Measurements from ENCODE around the gene PLXNC1. TPM values are rescaled to one million over a fixed set of nuclear protein-coding genes. Genes with fewer than 3 reads are reported as not detected.

The PLXNC1 gene
- polyA plus RNA-seq, 3 donors from 2014 or later = 2.3 to 3.3 (median 2.5) TPM

DNA sequence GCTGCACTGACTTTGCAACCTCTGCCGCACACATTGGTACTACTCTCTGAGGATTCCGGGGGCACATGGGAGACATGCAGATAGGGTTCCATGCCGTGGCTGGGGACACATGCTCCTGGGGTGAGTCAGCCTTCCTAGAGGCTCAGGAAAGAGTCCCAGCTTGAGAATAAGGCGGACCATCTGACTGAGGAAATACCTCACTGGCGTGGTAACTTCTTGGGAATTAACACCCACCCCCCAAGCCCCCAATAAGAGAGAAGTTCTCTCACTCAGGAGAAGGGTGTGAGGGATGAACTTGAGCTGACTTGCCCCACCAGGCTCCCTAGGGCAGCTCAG is 23.2 kb downstream of the PLXNC1 start:
- H3K27ac Mint-ChIP-seq = no peak overlapping the region
- peaks cover 13 to 22% (median 17%) of the 10 kb centered on the region in 3 donors for H3K36me3 Mint-ChIP-seq
- H3K4me3 Mint-ChIP-seq = no peak overlapping the region
- DNase-seq = no peak
- peaks cover 0 to 3% (median 0%) of the 10 kb centered on the region in 3 donors for H3K27me3 Mint-ChIP-seq (ENCODE audit: low read depth in 3 of 3)
- H3K4me1 Mint-ChIP-seq = peaks cover 47 to 53% of the 10 kb centered on the region in 2 donors
- H3K9me3 Mint-ChIP-seq = peaks cover 0 to 2% (median 0%) of the 10 kb centered on the region in 6 donors

GRCh38 chr12:94172031-94172430 is 23.7 kb downstream of the PLXNC1 start:
- peaks cover 47 to 53% of the 10 kb centered on the region in 2 donors for H3K4me1 Mint-ChIP-seq
- H3K4me3 Mint-ChIP-seq = no peak overlapping the region
- H3K27me3 Mint-ChIP-seq (ENCODE audit: low read depth in 3 of 3) = peaks cover 0 to 3% (median 0%) of the 10 kb centered on the region in 3 donors
- H3K9me3 Mint-ChIP-seq = peaks cover 0 to 2% (median 0%) of the 10 kb centered on the region in 6 donors
- H3K27ac Mint-ChIP-seq = no peak overlapping the region
- no peak for DNase-seq
- peaks cover 13 to 22% (median 17%) of the 10 kb centered on the region in 3 donors for H3K36me3 Mint-ChIP-seq

DNA sequence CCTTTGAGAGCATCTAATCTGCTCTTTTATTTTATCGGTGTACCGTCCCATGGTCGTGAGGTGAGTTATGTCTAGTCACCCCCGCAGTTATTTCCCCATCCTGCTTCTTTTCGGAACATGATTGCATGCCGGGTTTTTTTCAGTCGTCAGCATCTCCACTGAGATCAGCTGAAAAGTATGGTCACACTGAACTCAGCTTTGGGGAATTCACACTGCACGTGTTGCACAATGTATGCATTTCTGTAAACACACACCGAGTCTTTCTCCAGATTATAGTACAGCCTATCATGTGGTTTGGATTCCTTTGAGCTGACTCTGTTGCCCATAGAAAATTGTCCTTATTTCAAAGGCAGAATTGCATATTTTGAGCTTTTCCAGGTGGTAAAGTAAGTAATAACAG is 24.6 kb downstream of the PLXNC1 start:
- H3K4me3 Mint-ChIP-seq = peak overlapping the region in 1 of 5 donors; percentile 64
- H3K36me3 Mint-ChIP-seq = peaks cover 10 to 26% (median 17%) of the 10 kb centered on the region in 3 donors

DNA sequence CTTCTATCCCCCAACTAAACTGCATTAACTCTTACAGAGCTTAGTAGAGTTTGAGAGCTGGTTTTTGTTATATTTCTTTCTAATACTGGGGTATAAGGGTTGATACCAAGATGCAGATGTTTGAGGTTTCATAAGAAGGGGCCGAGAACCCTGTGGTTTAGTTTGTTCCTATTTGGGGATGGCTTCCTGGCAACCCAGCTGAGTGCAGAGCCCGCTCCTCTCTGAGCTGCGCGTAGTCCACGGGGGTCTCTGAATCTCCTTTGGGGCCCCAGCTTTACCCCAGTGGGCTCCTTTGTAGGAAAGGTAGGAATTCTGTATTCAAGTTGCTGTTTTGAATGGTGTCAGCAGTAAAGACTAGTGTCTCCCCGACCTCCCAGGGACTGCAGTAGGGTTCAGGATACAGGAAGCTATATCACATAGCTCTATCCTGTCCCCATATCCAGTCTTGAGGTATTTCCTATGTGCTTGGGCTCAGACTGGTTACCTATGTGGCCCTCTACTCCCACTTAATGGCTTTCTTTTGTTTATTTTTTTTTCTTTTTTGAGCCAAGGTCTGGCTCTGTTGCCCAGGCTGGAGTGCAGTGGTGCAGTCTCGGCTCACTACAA is 25.4 kb downstream of the PLXNC1 start:
- peaks cover 47 to 53% of the 10 kb centered on the region in 2 donors for H3K4me1 Mint-ChIP-seq
- H3K27ac Mint-ChIP-seq = peak overlapping the region in 1 of 6 donors; percentile 26
- peaks cover 14 to 30% (median 22%) of the 10 kb centered on the region in 3 donors for H3K36me3 Mint-ChIP-seq
- DNase-seq = peak in 2 of 3 donors; percentile 14
- peak overlapping the region; percentile 32 to 74 (median 64) for H3K4me3 Mint-ChIP-seq
- peaks cover 0 to 7% (median 0%) of the 10 kb centered on the region in 3 donors for H3K27me3 Mint-ChIP-seq (ENCODE audit: low read depth in 3 of 3)
- H3K9me3 Mint-ChIP-seq = peaks cover 0 to 6% (median 2%) of the 10 kb centered on the region in 6 donors

More for the DNA sequence above, 24.6 kb downstream of the PLXNC1 start:
- peaks cover 0 to 3% (median 0%) of the 10 kb centered on the region in 6 donors for H3K9me3 Mint-ChIP-seq
- DNase-seq = no peak
- H3K27me3 Mint-ChIP-seq (ENCODE audit: low read depth in 3 of 3) = peaks cover 0 to 7% (median 0%) of the 10 kb centered on the region in 3 donors
- H3K27ac Mint-ChIP-seq = peak overlapping the region in 1 of 6 donors; percentile 10
- H3K4me1 Mint-ChIP-seq = peaks cover 47 to 53% of the 10 kb centered on the region in 2 donors

DNA sequence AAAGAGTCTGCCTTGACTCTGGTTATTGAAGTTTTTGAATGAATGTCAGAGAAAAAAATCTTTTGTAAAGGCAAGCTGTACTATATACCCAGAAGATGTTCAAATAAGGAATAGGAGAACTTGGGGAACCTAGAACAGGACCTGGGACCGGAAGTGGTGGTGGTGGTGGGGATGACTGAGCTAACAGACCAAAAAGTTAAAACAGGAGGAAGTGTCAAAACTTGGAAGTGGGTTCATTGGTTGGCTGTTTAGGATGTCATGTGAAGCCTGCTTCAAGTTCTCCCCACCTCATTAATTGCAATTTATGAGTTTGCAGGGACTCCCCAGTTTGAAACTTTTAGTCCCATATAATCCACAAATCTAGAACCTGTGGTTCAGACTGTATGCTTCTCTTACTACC is 26.2 kb downstream of the PLXNC1 start:
- DNase-seq = peak; percentile 24 to 35 (median 33)
- H3K9me3 Mint-ChIP-seq = peaks cover 0 to 6% (median 2%) of the 10 kb centered on the region in 6 donors
- peak overlapping the region in 1 of 6 donors; percentile 15 for H3K27ac Mint-ChIP-seq
- H3K36me3 Mint-ChIP-seq = peaks cover 14 to 30% (median 20%) of the 10 kb centered on the region in 3 donors
- H3K4me3 Mint-ChIP-seq = peak overlapping the region; percentile 6 to 74 (median 64)
- H3K4me1 Mint-ChIP-seq = peaks cover 44 to 50% of the 10 kb centered on the region in 2 donors
- H3K27me3 Mint-ChIP-seq (ENCODE audit: low read depth in 3 of 3) = peaks cover 0 to 7% (median 0%) of the 10 kb centered on the region in 3 donors

- peak overlapping the region in 3 of 6 donors; percentile 23 to 75 (median 26) for H3K27ac Mint-ChIP-seq
- DNase-seq = no peak
- peaks cover 0 to 12% (median 3%) of the 10 kb centered on the region in 3 donors for H3K27me3 Mint-ChIP-seq (ENCODE audit: low read depth in 3 of 3)
- H3K36me3 Mint-ChIP-seq = peaks cover 8 to 23% (median 9%) of the 10 kb centered on the region in 3 donors
- peaks cover 51 to 53% of the 10 kb centered on the region in 2 donors for H3K4me1 Mint-ChIP-seq
- peak overlapping the region; percentile 6 to 52 (median 34) for H3K4me3 Mint-ChIP-seq
- H3K9me3 Mint-ChIP-seq = peaks cover 0 to 6% (median under 1%) of the 10 kb centered on the region in 6 donors
These were observed 27.6 kb downstream of the PLXNC1 start for GRCh38 chr12:94175763-94176668.

DNA sequence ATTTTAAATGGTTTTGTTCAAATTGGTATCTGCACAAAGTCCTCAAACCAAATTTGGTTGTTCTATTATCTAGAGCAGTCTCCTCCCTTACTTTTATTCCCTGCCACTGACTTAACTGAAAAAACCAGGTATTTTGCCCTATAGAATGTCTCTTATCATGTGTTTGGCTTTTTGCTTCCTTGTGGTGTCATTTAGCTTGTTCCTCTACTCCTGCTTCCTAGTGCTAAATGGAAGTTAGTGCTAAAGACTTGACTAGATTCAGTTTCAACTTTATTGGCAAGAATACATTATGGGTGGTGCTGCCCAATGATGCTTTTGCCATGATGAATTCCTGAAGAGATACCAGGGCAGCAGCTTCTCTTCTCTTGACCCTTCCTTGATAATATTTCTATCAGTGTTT is 29.7 kb downstream of the PLXNC1 start:
- Mint-ChIP-seq H3K27ac (peak overlapping the region in 3 of 6 donors; percentile 7 to 23 (median 19)), H3K36me3 (peaks cover 5 to 14% (median 8%) of the 10 kb centered on the region in 3 donors), H3K9me3 (peaks cover 0 to 6% (median under 1%) of the 10 kb centered on the region in 6 donors), H3K27me3 (ENCODE audit: low read depth in 3 of 3) (peaks cover 0 to 14% (median 7%) of the 10 kb centered on the region in 3 donors), H3K4me1 (peaks cover 56 to 64% of the 10 kb centered on the region in 2 donors), H3K4me3 (no peak overlapping the region)
- no peak for DNase-seq

GRCh38 chr12:94178882-94179281 is 30.5 kb downstream of the PLXNC1 start:
- H3K27me3 Mint-ChIP-seq (ENCODE audit: low read depth in 3 of 3) = peaks cover 0 to 14% (median 7%) of the 10 kb centered on the region in 3 donors
- H3K36me3 Mint-ChIP-seq = peaks cover 8 to 23% (median 8%) of the 10 kb centered on the region in 3 donors
- peaks cover 48 to 64% of the 10 kb centered on the region in 2 donors for H3K4me1 Mint-ChIP-seq
- DNase-seq = no peak
- H3K4me3 Mint-ChIP-seq = no peak overlapping the region
- H3K27ac Mint-ChIP-seq = peak overlapping the region in 3 of 6 donors; percentile 13 to 48 (median 18)
- H3K9me3 Mint-ChIP-seq = peaks cover 0 to 6% (median under 1%) of the 10 kb centered on the region in 6 donors

DNA sequence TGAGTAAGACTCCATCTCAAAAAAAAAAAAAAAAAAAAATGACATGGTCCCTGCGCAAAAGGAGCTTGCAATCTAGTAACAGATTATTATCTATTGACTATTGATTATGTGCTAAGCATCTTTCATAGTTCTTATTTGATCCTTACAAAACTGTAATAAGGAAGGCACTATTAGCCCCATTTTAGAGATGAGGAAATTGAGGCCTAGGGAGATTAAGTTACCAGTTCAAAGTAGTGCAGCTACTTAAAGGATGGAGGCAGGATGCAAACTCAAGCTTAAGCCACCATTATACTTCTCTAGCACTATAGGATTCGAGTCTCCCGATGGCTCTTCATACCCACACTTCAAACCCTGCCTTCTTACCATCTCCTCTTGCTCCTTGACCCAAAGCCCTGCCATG is 31.3 kb downstream of the PLXNC1 start:
- DNase-seq = no peak
- Mint-ChIP-seq H3K27ac (peak overlapping the region in 5 of 6 donors; percentile 60 to 97 (median 82)), H3K4me1 (peaks cover 39 to 55% of the 10 kb centered on the region in 2 donors), H3K27me3 (ENCODE audit: low read depth in 3 of 3) (peaks cover 0 to 14% (median 7%) of the 10 kb centered on the region in 3 donors), H3K36me3 (peaks cover 8 to 24% (median 9%) of the 10 kb centered on the region in 3 donors), H3K9me3 (peaks cover 0 to 6% (median under 1%) of the 10 kb centered on the region in 6 donors), H3K4me3 (peak overlapping the region in 2 of 5 donors; percentile 2 to 19)

DNA sequence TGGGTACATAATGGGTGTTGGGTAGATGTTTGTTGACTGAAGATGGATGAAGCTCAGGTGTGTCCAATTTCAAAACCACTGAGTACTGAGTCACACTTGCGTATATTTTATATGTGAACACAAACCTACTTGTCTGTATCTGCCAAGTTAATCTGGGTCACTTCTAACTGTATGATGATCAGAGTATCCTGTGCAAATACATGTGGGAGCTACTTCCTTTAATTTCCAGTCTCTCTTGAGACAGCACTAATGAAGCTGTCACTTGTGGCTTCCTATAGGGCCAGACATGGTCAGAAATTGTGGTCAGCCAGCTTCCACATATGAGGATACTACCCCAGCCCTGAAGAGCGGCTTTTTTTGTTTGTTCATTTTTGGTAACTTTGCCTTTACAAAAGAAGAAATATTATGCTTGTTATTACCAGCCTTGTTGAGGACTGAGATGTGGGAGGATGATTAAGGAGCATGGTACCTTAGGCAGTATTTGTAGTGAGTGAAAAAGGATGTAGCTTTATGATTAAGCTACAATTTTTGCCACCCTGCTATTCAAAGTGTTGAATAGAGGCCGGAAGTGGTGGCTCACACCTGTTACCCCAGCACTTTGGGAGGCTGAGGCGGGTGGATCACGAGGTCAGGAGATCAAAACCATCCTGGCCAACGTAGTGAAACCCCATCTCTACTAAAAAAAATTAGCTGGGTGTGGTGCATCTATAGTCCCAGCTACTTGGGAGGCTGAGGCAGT is 32.4 kb downstream of the PLXNC1 start:
- peak; percentile 76 to 80 (median 80) for DNase-seq
- Mint-ChIP-seq H3K36me3 (peaks cover 9 to 24% (median 11%) of the 10 kb centered on the region in 3 donors), H3K27me3 (ENCODE audit: low read depth in 3 of 3) (peaks cover 0 to 13% (median 7%) of the 10 kb centered on the region in 3 donors), H3K9me3 (peaks cover 0 to 6% (median under 1%) of the 10 kb centered on the region in 6 donors), H3K4me3 (peak overlapping the region; percentile 36 to 76 (median 41)), H3K4me1 (peaks cover 29 to 45% of the 10 kb centered on the region in 2 donors), H3K27ac (peak overlapping the region; percentile 80 to 97 (median 86))

DNA sequence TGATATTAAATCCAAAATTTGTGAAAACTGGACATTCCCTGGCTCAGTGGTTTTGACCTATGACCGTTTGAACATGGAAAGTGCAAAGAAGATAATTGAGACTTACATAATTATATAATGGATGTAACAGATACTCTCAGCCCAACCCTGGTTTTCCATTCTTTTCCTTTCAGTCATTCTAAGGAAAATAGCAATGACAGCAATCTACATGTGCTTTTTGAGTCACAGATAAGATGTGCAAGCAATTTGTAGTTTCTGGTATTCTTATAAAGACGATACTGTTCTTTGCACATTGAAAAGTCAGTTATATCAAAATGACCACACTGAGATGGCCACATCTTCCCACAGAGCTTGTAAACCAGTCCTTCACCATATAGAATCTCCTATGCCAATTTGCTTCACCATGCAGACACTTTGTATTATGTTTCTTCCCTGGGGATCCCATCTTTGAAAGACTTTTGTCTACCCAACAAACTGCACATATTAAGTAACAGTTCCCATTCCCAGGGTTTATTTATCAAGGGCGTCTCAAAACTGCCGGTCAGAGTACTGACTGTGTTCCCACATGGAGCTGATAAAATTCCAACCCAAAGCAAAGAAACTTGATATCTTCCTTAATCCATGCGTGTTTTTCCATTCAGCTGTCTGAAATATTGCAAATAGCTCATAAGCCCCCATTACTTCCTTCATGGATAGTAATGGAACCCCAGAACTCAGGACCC is 34.8 kb downstream of the PLXNC1 start:
- Mint-ChIP-seq H3K4me3 (no peak overlapping the region), H3K4me1 (peaks cover 23 to 37% of the 10 kb centered on the region in 2 donors), H3K36me3 (peaks cover 10 to 14% (median 13%) of the 10 kb centered on the region in 3 donors), H3K27ac (peak overlapping the region in 1 of 6 donors; percentile 14), H3K27me3 (ENCODE audit: low read depth in 3 of 3) (peaks cover 0 to 7% (median 7%) of the 10 kb centered on the region in 3 donors), H3K9me3 (peaks cover 0 to 4% (median 0%) of the 10 kb centered on the region in 6 donors)
- no peak for DNase-seq

GRCh38 chr12:94183708-94184379 is 35.5 kb downstream of the PLXNC1 start:
- DNase-seq = no peak
- Mint-ChIP-seq H3K4me3 (no peak overlapping the region), H3K9me3 (no peaks in the 10 kb centered on the region), H3K27me3 (ENCODE audit: low read depth in 3 of 3) (peaks cover 0 to 7% (median 7%) of the 10 kb centered on the region in 3 donors), H3K4me1 (peaks cover 23 to 37% of the 10 kb centered on the region in 2 donors), H3K27ac (peak overlapping the region in 1 of 6 donors; percentile 14), H3K36me3 (peaks cover 8 to 11% (median 9%) of the 10 kb centered on the region in 3 donors)

All from immature natural killer cell (primary cell).